IMR-90 (cell line): ENCODE results near the gene PLEKHH1. TPM values are rescaled to one million over a fixed set of nuclear protein-coding genes. Genes with fewer than 3 reads are reported as not detected.
A peak's percentile ranks its signal among the peaks of the same experiment; 100 is the strongest.

Experiments used
- ATAC-seq: fragments of 200-7000 bp; cut with Tn5 transposase; 2 replicates; pipeline ENCODE4 v1.9.1; 2020; ENCODE audit warnings: low read depth, mild to moderate bottlenecking, moderate library complexity
- BruUV-seq: library from RNA; stranded (reverse); fragments of 400-500 nt; replicated peaks from 2 replicates; lab custom pipeline; 2021; lab: Mats Ljungman, UMichigan
- CTCF ChIA-PET: fragments of 300-600 bp; formaldehyde crosslinking; extraction: SDS; loops from one replicate; lab custom pipeline; 2021; ENCODE audit warnings: antibody characterized with exemption; lab: Yijun Ruan, JAX
- POLR2A ChIA-PET: fragments of 300-600 bp; sonication (Branson Sonifier 250); formaldehyde crosslinking; loops from one replicate; lab custom pipeline; 2022; ENCODE audit warnings: antibody characterized with exemption; ENCODE audit not compliant: unreplicated experiment; lab: Charles Lee
- DNase-seq: peaks from one replicate; pipeline ENCODE4 v3.0.0; 2013
- H2AFZ ChIP-seq: replicated peaks from 2 replicates; pipeline ENCODE3; 2013; ENCODE audit warnings: low read length, mild to moderate bottlenecking; ENCODE audit not compliant: poor library complexity
- H2AK5ac ChIP-seq: 2 replicates; pipeline ENCODE4 v1.6.1; 2013; ENCODE audit warnings: low read depth, low read length, inconsistent platforms
- H2AK9ac ChIP-seq: replicated peaks from 2 replicates; pipeline ENCODE3; 2013; ENCODE audit warnings: mild to moderate bottlenecking, low read depth, low read length, moderate library complexity; ENCODE audit not compliant: poor library complexity
- H2BK120ac ChIP-seq: 2 replicates; pipeline ENCODE4 v1.6.1; 2013; ENCODE audit warnings: low read depth, low read length, inconsistent platforms
- H2BK15ac ChIP-seq: 3 replicates; pipeline ENCODE4 v1.6.1; 2013; ENCODE audit warnings: low read depth, low read length, inconsistent platforms
- H2BK20ac ChIP-seq: 2 replicates; pipeline ENCODE4 v1.6.1; 2013; ENCODE audit warnings: low read depth, mild to moderate bottlenecking, inconsistent platforms, low read length, moderate library complexity
- H2BK5ac ChIP-seq: 2 replicates; pipeline ENCODE4 v1.6.1; 2013; ENCODE audit warnings: mild to moderate bottlenecking, low read depth, low read length, inconsistent platforms; ENCODE audit not compliant: poor library complexity, severe bottlenecking
- H3K14ac ChIP-seq: replicated peaks from 2 replicates; pipeline ENCODE4 v1.6.1; 2013; ENCODE audit warnings: low read depth, low read length, inconsistent platforms
- H3K18ac ChIP-seq: 2 replicates; pipeline ENCODE4 v1.6.1; 2013; ENCODE audit warnings: low read depth, low read length, control low read depth
- H3K23ac ChIP-seq: 2 replicates; pipeline ENCODE4 v1.6.1; 2013; ENCODE audit warnings: low read depth, low read length, inconsistent platforms
- H3K27ac ChIP-seq: 2 replicates; pipeline ENCODE4 v1.5.1; 2013; ENCODE audit warnings: mild to moderate bottlenecking, control low read depth, low read length; ENCODE audit not compliant: insufficient read depth
- H3K27me3 ChIP-seq: 2 replicates; pipeline ENCODE4 v1.6.1; 2013; ENCODE audit warnings: low read length; ENCODE audit not compliant: control insufficient read depth, insufficient read depth
- H3K36me3 ChIP-seq: 2 replicates; pipeline ENCODE4 v1.6.1; 2013; ENCODE audit warnings: low read length, mixed read lengths; ENCODE audit not compliant: control insufficient read depth, insufficient read depth
- H3K4ac ChIP-seq: 2 replicates; pipeline ENCODE4 v1.6.1; 2013; ENCODE audit warnings: low read depth, low read length, inconsistent platforms
- H3K4me1 ChIP-seq: 2 replicates; pipeline ENCODE4 v1.6.1; 2013; ENCODE audit warnings: low read length, mixed read lengths; ENCODE audit not compliant: control insufficient read depth, insufficient read depth
- H3K4me2 ChIP-seq: 2 replicates; pipeline ENCODE4 v1.6.1; 2013; ENCODE audit warnings: low read depth, mild to moderate bottlenecking, control low read depth, low read length, moderate library complexity
- H3K4me3 ChIP-seq: 2 replicates; pipeline ENCODE4 v1.5.1; 2013; ENCODE audit warnings: low read depth, mild to moderate bottlenecking, control low read depth, low read length, moderate library complexity; ENCODE audit not compliant: insufficient read depth
- H3K56ac ChIP-seq: 2 replicates; pipeline ENCODE4 v1.6.1; 2013; ENCODE audit warnings: low read length, inconsistent platforms; ENCODE audit not compliant: insufficient read depth; ENCODE audit errors: extremely low read depth
- H3K79me1 ChIP-seq, 2 experiments: 2 replicates each; pipeline ENCODE4 v1.6.1; 2013; ENCODE audit warnings: low read length in 2 of 2, inconsistent platforms in 1 of 2, low read depth in 1 of 2
- H3K9ac ChIP-seq: 2 replicates; pipeline ENCODE4 v1.6.1; 2013; ENCODE audit warnings: low read depth, low read length, control low read depth
- H3K9me1 ChIP-seq: 2 replicates; pipeline ENCODE4 v1.6.1; 2013; ENCODE audit warnings: low read length, inconsistent platforms; ENCODE audit not compliant: insufficient read depth
- H3K9me3 ChIP-seq: 2 replicates; pipeline ENCODE4 v1.6.1; 2013; ENCODE audit warnings: low read length; ENCODE audit not compliant: control insufficient read depth, insufficient read depth
- H4K20me1 ChIP-seq: 2 replicates; pipeline ENCODE4 v1.6.1; 2013; ENCODE audit warnings: low read length, inconsistent platforms; ENCODE audit not compliant: insufficient read depth
- H4K5ac ChIP-seq: 2 replicates; pipeline ENCODE4 v1.6.1; 2013; ENCODE audit warnings: mild to moderate bottlenecking, low read depth, low read length, control low read depth
- H4K8ac ChIP-seq, 2 experiments: 2 replicates each; pipeline ENCODE4 v1.6.1; 2013; ENCODE audit warnings: low read depth in 2 of 2, low read length in 2 of 2, control low read depth in 1 of 2, inconsistent platforms in 1 of 2
- H4K91ac ChIP-seq: 2 replicates; pipeline ENCODE4 v1.6.1; 2013; ENCODE audit warnings: low read depth, low read length, inconsistent platforms; ENCODE audit not compliant: insufficient read depth
- CTCF ChIP-seq: conservative IDR thresholded peaks from 2 replicates; pipeline ENCODE4 v1.5.1; 2012; ENCODE audit warnings: mild to moderate bottlenecking, low read depth, low read length, improper control_type of control experiment
- FOS ChIP-seq: fragments of 150-350 bp; IDR thresholded peaks from 2 replicates; pipeline ENCODE4 v1.6.1; 2016; ENCODE audit warnings: low read depth, low read length
- POLR2A ChIP-seq: IDR thresholded peaks from 2 replicates; pipeline ENCODE4 v1.6.1; 2012; ENCODE audit warnings: mild to moderate bottlenecking, low read depth, low read length
- WGBS, 2 experiments: methylation state at CpG; one replicate each; pipeline versions ENCODE4 v1.1.5 to v1.1.7; 2013; ENCODE audit warnings: missing lambda C conversion rate in 2 of 2; ENCODE audit not compliant: insufficient read length in 1 of 2; ENCODE audit errors: extremely low coverage in 2 of 2; 5-methylcytosine and 5-hydroxymethylcytosine counted together
- dilution Hi-C: fragments of 300-500 bp; cut with HindIII; formaldehyde crosslinking; loops from one replicate; pipeline ENCODE4 v1.14.3; 2018; ENCODE audit warnings: low sequenced_read_pairs; ENCODE audit not compliant: unreplicated experiment
- in situ Hi-C: fragments of 300-500 bp; cut with MboI; formaldehyde crosslinking; loops from 3 replicates; pipeline ENCODE4 v1.14.3; 2019; ENCODE audit warnings: low sequenced_read_pairs, inconsistent platforms, mixed read lengths
- intact Hi-C: fragments of 100-400 bp; cut with micrococcal nuclease; formaldehyde crosslinking; loops from 2 replicates; pipeline ENCODE4 v1.10.0; 2022
- polyA plus RNA-seq, 3 experiments: library from polyadenylated mRNA; depleted of rRNA; stranded (reverse); fragments of >200 nt; gene quantifications; 2 replicates each; pipeline ENCODE4 v1.2.3, GENCODE V29; 2012; ENCODE audit warnings: low replicate concordance in 1 of 3
- total RNA-seq: library from RNA; depleted of rRNA; stranded (reverse); fragments of >200 nt; gene quantifications from 2 replicates; pipeline ENCODE4 v1.2.3, GENCODE V29; 2012
- TF ChIP-seq, protein P1 (sequence below): fragments of 150-350 bp; IDR thresholded peaks from 2 replicates; pipeline ENCODE4 v1.6.1; 2017; ENCODE audit warnings: mild to moderate bottlenecking, antibody characterized with exemption, low read length, low read depth

PLEKHH1 gene
- total and polyA plus RNA-seq, 2 of the 4 experiments (the other 2 are of a cell fraction) = under 0.01 to 0.34 TPM

GRCh38 chr14:67602995-67603545 lies 70.0 kb downstream of the PLEKHH1 start:
- no peak overlapping the region for H3K23ac ChIP-seq
- H3K9me3 ChIP-seq = no peaks in the 10 kb centered on the region
- no peak overlapping the region for H2AFZ ChIP-seq
- H4K5ac ChIP-seq = no peak overlapping the region
- ChIA-PET POLR2A (no interaction called here), CTCF (no interaction called here)
- no TSS peak for BruUV-seq
- H3K9ac ChIP-seq = no peak overlapping the region
- in situ Hi-C loops = no loop called here
- no peak overlapping the region for H3K18ac ChIP-seq
- H3K14ac ChIP-seq = no peak overlapping the region
- dilution Hi-C loops = no loop called here
- no peak overlapping the region for H2BK120ac ChIP-seq
- no peaks in the 10 kb centered on the region for H3K36me3 ChIP-seq
- ATAC-seq (no peak), DNase-seq (no peak)
- H3K4me2 ChIP-seq = no peak overlapping the region
- no CpG with 5 or more reads among the region's 5 CpGs for WGBS, 2 experiments
- H3K4ac ChIP-seq = no peak overlapping the region
- H3K56ac ChIP-seq = no peak overlapping the region
- H4K20me1 ChIP-seq = no peaks in the 10 kb centered on the region
- peaks cover 0 to 4% of the 10 kb centered on the region in 2 experiments; a peak in 1 of 4 replicates for H3K79me1 ChIP-seq
- H3K9me1 ChIP-seq = peaks cover 3% of the 10 kb centered on the region; the same call in 1 of the 2 replicates
- H3K27ac ChIP-seq = no peak overlapping the region
- no peak overlapping the region for H2BK5ac ChIP-seq
- no peak overlapping the region for H2AK9ac ChIP-seq
- no peak overlapping the region for H2AK5ac ChIP-seq
- H4K8ac ChIP-seq = no peak overlapping the region
- no peak overlapping the region for H3K4me3 ChIP-seq
- TF ChIP-seq CTCF = no peak
- TF ChIP-seq, protein P1, sequence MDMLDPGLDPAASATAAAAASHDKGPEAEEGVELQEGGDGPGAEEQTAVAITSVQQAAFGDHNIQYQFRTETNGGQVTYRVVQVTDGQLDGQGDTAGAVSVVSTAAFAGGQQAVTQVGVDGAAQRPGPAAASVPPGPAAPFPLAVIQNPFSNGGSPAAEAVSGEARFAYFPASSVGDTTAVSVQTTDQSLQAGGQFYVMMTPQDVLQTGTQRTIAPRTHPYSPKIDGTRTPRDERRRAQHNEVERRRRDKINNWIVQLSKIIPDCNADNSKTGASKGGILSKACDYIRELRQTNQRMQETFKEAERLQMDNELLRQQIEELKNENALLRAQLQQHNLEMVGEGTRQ = no peak
- no peak for TF ChIP-seq POLR2A
- TF ChIP-seq FOS = 0 out of 2 replicates have a peak, but pooled peaks have one; percentile 9
- no peak overlapping the region for H4K91ac ChIP-seq
- no peaks in the 10 kb centered on the region for H3K4me1 ChIP-seq
- no peak overlapping the region for H2BK15ac ChIP-seq
- H3K27me3 ChIP-seq = peaks cover 2% of the 10 kb centered on the region; the same call in 1 of the 2 replicates
- no peak overlapping the region for H2BK20ac ChIP-seq
- intact Hi-C loops = loop anchor here (5.0 kb wide), 1 partner anchor 64 kb away; no protein-coding TSS in a partner anchor
